NCI-H1930 (cell line): ENCODE data around the gene SEC22C.
"Not testable (repeated sequence)": the region's sequence is repeated elsewhere in the genome, so short reads cannot be mapped to it uniquely, and the experiment has no call there.

Experiments
- DNase-seq, 2 experiments: peaks; one replicate each; lab custom pipeline; 2025; lab: John Stamatoyannopoulos, UW

SEC22C gene

GRCh38 chr3:42579346-42579745, 2.4 kb downstream of the SEC22C start:
- DNase-seq: not testable (repeated sequence)

DNA sequence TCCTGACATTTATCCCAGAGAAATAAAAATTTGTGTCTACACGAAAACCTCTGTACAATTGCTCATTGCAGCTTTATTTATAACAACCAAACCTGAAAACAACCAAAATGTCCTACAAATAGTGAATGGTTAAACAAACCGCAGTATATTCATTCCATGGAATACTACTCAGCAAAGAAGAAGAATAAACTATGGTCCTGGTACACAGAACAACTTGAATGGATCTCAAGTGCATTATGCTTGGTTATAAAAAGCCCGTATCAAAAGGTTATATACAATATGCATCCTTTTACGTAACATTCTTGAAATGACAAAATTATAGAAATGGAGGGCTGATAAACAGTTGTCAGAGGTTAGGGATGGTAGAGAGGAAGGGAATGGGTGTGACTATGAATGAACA, 3.7 kb downstream of the SEC22C start:
- DNase-seq: no peak

GRCh38 chr3:42575137-42575741, 6.5 kb downstream of the SEC22C start:
- DNase-seq: no peak

DNA sequence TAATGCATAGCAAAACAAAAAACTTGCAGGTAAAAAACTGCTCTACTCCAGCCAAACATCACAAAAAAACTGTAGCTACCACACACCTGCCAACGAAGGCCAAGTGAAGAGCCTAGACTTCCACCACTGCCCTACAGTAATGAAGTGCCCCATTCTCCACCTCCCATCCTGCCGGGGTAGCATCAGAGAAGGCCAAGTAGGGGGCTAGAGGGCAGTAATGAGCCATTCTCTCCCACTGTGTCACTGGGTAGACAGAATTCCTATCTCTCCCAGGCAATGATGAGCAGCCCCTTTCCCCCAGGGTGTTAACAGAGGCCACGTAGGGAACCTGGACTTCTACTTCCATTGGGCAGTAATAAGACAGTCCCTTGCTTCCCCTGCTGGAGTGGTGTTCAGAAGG, 9.5 kb downstream of the SEC22C start:
- no peak for DNase-seq

DNA sequence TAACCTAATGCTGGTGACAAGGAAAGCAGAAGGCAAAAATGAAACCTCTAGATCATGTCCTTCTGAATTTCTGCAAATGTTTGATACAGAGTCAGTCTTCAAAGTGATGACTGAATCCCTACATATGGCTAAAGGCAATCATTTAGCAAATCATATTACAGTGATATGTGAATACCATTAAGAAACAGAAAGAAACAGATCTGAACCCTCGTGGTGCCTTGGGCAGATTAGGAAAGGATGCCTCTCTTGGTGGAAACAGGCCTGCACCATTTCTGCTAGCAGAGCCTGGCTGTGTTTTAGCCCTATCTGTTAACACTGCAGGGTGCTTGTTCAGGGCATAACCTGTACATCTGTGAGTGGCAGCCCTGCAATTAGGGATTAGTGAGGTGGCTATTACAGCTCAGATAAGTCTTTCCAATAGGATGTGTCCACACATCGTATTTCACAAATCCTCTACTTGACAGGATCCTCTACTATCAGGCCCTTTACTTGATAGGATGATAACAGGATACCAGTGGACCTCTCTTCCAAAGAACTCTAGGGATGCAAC, 12.1 kb downstream of the SEC22C start:
- no peak for DNase-seq

- DNase-seq: no peak
These were observed 19.5 kb downstream of the SEC22C start for GRCh38 chr3:42562047-42562907.

- no peak for DNase-seq
These were observed 23.9 kb downstream of the SEC22C start for GRCh38 chr3:42557854-42558253.

- not testable (repeated sequence) for DNase-seq
These were observed 24.9 kb downstream of the SEC22C start for GRCh38 chr3:42556817-42557216.

DNA sequence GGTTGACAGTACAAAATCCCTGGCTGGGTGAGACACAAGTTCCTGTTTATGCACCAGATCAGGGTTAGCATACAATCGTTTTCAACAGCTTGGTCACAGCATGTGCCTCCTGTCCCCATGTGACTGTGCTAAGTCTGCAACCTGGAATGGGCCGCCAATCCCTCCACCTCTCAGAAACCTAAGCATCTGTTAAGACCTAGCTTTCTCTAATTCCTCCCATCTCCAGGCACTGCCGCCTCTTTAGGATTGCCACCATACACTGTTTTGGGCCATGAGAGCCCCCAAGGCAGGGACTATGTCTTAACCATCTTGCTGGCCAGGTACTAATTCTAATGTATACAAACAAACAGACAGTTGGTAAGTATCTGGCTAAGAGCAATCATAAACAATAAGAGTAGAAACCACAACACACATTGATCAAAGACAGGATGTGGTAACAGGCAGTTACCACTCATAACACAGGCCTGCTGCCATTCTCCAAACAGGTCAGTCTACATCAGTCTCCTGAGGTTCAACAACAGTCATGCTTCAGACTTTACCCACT, 25.6 kb downstream of the SEC22C start:
- no peak for DNase-seq

DNA sequence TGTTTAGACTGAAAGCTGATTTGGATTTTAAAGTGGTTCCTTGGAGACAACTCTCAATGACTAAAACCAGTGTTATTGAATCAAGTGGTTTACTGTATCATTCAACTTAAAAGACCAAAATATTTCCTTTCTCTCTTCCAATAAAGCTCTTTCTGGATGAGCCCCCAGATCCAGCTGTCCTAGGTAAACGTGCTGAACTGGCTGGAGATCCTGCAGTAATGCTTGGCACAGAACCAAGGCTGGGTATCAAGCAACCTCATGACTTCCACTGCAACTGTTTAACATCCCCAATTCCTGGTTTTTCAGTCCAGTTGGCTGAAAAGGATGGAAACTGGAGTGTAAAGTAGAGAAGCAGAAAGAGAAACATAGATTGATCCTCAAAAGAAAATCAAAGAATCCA, 28.9 kb downstream of the SEC22C start:
- DNase-seq: no peak

DNA sequence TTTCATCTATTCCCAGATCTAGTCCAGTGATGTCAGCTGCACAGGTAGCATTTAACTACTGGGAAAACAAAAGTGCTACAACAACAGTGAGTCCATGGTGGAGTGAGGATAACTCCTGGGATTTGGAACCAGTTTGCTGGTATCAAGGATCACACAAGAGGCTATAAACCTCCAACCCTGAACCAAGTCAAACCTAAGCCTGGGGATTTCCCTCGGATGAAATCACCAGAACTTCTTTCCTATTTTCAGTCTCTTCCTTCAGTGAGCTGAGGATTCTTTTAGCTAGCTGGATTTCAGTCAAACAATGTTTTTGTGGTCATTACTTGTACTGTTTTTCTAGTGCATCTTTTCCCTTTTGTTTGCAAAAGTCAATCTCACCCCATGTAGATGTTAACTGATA, 31.5 kb downstream of the SEC22C start:
- no peak for DNase-seq

DNA sequence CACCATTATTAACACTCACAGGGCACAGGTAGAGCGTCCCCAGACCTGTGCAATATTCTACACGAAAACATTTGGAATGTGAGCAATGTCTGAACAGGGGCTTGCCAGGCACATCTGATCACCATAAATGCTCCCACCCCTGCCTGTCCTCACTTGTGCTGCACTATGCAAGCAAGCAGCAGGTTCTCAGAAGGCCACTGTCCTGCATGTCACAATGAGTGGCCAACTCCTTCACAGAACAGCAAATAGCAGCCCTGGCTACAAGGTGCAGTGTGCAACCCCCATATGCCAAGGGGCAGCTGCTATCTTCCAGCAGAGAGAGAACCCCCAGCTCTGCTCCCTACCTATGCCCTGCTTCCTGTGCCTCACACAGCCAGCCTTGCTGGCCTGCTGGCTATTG, 32.6 kb downstream of the SEC22C start:
- DNase-seq: no peak

DNA sequence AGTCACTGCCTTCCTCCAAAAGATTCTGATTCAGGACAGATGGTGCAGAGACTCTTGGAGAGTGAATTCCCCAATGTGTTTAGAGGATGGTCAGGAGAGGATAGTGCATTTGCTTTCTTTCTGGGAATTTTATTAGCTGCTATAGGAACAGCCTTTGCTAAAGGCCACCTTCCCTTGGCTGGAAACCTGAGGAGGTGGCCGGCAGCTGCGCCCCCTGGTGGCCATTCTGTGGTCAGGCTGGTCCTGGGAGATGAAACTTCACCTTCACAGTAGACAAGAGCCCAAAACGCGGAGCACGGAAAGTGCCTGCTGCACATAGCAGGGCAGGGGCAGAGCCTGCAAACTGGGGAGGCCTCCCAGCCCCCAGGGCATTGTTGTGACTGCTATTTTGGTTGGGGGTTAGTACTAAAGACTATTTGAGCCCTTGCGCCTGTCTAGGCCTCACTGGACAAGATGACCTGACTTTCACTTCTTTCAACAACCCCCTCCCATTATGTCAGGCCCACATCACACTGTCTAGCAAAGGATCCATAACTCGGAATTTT, 34.3 kb downstream of the SEC22C start:
- peak in 1 of 2 experiments; percentile 7 for DNase-seq

DNA sequence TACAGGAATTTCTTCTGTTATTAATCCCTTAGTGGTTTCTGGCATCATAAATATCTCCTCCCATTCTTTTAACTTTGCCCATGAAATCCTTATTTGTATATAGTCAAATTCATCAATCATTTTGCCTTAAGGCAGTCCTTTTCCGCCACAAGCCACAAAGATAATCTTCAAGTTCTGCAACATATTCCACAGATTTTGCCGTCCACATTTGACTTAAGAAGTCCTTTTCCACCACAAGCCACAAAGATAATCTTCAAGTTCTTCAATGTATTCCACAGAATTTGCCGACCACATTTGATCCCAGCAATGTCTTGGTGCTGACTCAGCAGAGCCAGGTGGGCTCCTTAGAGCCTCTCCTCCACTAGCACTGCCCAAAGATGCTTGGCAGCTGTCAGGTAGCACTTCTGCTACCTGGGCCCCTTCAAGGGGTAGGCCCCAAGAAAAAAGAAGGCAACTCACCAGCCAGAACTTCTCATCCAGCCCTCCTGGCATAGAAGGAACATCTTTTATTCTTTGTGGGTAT, 35.0 kb downstream of the SEC22C start:
- no peak for DNase-seq

GRCh38 chr3:42545284-42545900, 36.4 kb downstream of the SEC22C start:
- no peak for DNase-seq

DNA sequence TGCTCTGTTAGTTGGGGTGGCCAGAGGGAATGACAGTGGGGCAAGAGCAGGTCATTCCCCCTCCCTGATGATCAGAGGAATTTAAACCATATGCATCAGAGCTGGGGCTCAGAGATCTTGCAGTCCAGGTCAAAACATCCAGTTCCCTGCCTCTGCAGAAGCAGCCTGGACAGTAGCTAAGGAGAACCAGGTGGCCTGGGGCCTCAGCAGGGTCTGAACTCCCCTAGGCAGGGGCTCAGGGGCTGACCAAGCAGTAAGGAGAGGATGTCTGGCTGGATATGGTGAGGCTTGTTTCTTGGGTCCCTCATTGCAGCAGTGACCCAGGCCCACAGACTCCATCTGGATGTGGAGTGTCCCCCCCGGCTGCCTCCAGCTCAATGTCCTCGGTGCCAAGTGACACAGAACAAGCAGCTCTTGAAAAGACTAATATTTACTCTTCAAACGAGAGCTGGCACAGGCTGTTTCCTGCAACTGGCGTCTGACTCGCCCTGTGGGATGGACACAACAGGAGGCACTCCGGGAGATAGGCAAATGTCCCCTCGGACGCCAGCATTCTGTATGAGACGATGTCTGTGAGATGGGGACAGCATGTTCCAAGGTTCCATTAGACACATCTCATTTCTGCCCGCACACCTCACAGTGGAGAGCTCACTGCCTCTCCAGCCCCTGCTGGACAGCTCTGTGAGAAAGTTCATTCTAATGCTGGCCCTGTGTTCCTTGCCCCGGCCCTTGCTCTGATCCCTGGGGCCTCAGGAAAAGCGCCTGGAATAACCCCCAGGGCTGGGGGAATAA, 37.1 kb downstream of the SEC22C start:
- no peak for DNase-seq

DNA sequence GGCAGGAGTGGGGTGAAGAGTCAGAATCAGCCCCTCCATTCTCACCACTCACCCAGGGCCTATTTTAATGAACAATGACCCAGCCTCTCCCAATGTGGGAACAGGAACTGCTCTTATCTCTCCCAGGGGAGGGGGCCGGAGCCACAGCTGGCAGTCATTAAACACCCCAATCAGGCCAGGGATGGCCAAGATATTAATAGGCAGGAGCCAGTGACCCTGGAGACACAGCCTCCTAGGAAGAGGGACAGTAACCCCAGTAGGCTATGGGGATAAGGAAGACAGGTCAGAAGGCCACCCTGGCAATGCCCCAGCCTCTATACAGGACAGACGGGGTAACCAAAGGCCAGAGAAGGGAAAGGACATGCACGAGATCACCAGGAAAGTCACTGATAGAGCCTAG, 40.7 kb downstream of the SEC22C start:
- no peak for DNase-seq

- DNase-seq: peak in 1 of 2 experiments; percentile 23
These were observed 41.7 kb downstream of the SEC22C start for GRCh38 chr3:42539871-42540714.

DNA sequence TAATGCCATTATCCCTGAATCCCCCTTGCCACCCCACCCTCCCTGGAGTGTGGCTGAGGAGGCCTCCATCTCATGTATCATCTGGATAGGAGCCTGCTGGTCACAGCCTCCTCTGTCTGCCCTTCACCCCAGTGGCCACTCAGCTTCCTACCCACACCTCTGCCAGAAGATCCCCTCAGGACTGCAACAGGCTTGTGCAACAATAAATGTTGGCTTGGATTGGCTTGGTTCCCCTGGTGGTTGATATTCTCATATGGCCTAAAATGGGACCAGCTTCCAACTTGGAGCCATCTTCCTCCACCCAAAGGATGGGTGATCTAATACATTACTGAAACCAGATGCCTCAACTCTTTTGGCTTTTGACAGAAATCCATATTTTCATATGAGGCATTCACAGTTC, 44.4 kb downstream of the SEC22C start:
- DNase-seq: no peak
